ENCODE measurements around the gene CTXN1. TPM values are rescaled to one million over a fixed set of nuclear protein-coding genes. Genes with fewer than 3 reads are reported as not detected.

Gene CTXN1
- total RNA-seq, 3 donors from 2014 or later (not counting 1 experiment from before 2014, with no cell fraction given) = 0.39 TPM; not detected in 2

DNA sequence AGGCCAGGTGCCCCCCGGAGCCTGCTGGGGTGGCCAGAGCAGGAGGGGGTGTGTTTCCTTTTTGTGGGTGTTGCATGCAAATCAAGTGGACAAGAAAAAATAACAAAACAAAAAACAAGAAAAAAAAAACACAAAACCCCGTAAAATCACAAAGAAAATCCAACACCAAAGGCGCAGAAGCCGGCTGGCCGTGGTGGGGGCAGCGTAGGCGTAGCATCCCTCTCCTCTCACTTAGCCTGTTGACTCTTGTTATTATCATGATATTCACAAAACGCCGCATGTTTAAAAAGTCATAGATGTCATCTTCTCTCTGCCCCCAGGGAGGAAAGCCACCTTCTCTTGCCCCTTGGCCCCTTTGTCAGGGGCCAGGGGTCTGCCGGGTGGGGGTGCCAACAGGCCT, 12.3 kb downstream of the CTXN1 start:
- Histone ChIP-seq H3K27ac (ENCODE audit: low read length) (no peak overlapping the region), H3K9me3 (ENCODE audit: control insufficient read depth, insufficient read depth, low read length) (no peaks in the 10 kb centered on the region), H3K36me3 (ENCODE audit: control insufficient read depth, insufficient read depth, low read length) (peaks cover 32% of the 10 kb centered on the region), H3K4me3 (ENCODE audit: low read length) (no peak overlapping the region), H3K4me1 (ENCODE audit: control insufficient read depth, insufficient read depth, low read length) (peaks cover 27% of the 10 kb centered on the region), H3K27me3 (ENCODE audit: control insufficient read depth, insufficient read depth, low read length) (peaks cover 23% of the 10 kb centered on the region)
- no peak for DNase-seq
- Mint-ChIP-seq H3K9me3 (no peaks in the 10 kb centered on the region), H3K4me1 (peaks cover 5 to 19% of the 10 kb centered on the region in 2 donors), H3K4me3 (no peak overlapping the region), H3K36me3 (no peaks in the 10 kb centered on the region), H3K27me3 (ENCODE audit: low read depth in 2 of 2) (peaks cover 0 to 19% of the 10 kb centered on the region in 2 donors), H3K27ac (no peak overlapping the region)
- intact Hi-C loops (cut with micrococcal nuclease) = no loop called here
- TF ChIP-seq CTCF (IDR thresholded peaks at IDR 0.05) = no peak
- ATAC-seq = no peak
- 89% methylated on average over 9 of the region's 10 CpGs for WGBS (ENCODE audit: insufficient coverage)

DNA sequence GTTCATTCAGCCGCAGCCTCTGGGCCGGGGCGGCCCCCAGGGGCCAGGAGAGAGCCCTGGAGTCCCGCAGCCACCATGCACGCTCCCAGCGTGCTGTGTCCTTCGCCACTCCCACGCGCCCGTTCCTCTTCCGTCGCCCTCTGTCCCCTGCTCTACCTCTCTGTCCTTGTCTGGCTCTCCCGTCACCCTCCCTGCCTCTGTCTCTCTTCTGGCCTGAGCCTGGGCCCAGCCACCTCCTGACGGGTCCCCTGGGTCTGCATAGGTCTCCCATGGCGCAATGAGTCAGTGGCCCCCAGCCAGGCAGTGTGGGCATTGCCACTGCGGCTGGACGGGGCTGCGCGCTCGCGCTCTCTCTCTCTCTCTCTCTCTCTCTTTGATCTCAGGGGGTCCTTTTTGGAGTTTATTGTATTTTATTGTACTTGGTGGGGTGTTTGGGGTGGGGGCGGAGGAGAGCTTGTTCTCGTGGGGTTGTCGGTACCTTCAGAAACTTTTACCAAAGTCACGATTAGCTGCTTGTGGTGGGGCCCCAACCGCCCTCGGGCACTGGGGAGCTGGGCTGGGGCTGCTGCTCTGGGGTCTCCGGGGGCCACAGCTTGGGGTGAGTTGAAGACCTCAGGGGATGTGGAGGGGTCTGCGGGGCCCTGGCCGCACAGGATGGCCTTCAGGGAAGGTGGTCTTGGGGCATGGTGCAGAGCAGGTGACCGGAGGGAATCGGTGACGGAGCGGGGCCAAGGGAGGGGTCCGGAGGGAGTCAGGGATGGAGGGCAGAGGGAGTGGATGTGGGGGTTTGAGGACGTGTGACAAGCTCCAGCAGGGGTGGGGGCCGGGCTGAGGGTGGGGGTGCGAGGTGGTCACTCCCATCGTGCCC, 13.0 kb downstream of the CTXN1 start:
- DNase-seq = no peak
- 96% methylated on average over 33 of the region's 39 CpGs for WGBS (ENCODE audit: insufficient coverage)
- TF ChIP-seq CTCF (IDR thresholded peaks at IDR 0.05) = no peak

GRCh38 chr19:7912144-7912696, 13.7 kb downstream of the CTXN1 start:
- H3K36me3 ChIP-seq (ENCODE audit: control insufficient read depth, insufficient read depth, low read length) = peaks cover 32% of the 10 kb centered on the region
- intact Hi-C loops (cut with micrococcal nuclease) = no loop called here
- H3K27me3 ChIP-seq (ENCODE audit: control insufficient read depth, insufficient read depth, low read length) = peaks cover 17% of the 10 kb centered on the region
- Mint-ChIP-seq H3K4me3 (no peak overlapping the region), H3K27me3 (ENCODE audit: low read depth in 2 of 2) (peaks cover 0 to 16% of the 10 kb centered on the region in 2 donors), H3K4me1 (peaks cover 5 to 20% of the 10 kb centered on the region in 2 donors), H3K36me3 (no peaks in the 10 kb centered on the region), H3K9me3 (no peaks in the 10 kb centered on the region), H3K27ac (no peak overlapping the region)
- H3K9me3 ChIP-seq (ENCODE audit: control insufficient read depth, insufficient read depth, low read length) = no peaks in the 10 kb centered on the region
- no peak for ATAC-seq
- no peak for DNase-seq
- no peak overlapping the region for H3K27ac ChIP-seq (ENCODE audit: low read length)
- no peak for TF ChIP-seq CTCF (IDR thresholded peaks at IDR 0.05)
- H3K4me1 ChIP-seq (ENCODE audit: control insufficient read depth, insufficient read depth, low read length) = peaks cover 18% of the 10 kb centered on the region
- H3K4me3 ChIP-seq (ENCODE audit: low read length) = no peak overlapping the region
- WGBS (ENCODE audit: insufficient coverage) = 96% methylated on average over 31 of the region's 31 CpGs

More for the DNA sequence above, 13.0 kb downstream of the CTXN1 start:
- H3K4me1 Mint-ChIP-seq = peaks cover 5 to 17% of the 10 kb centered on the region in 2 donors
- Histone ChIP-seq H3K27me3 (ENCODE audit: control insufficient read depth, insufficient read depth, low read length) (peaks cover 19% of the 10 kb centered on the region), H3K4me1 (ENCODE audit: control insufficient read depth, insufficient read depth, low read length) (peaks cover 20% of the 10 kb centered on the region), H3K36me3 (ENCODE audit: control insufficient read depth, insufficient read depth, low read length) (peaks cover 32% of the 10 kb centered on the region), H3K27ac (ENCODE audit: low read length) (no peak overlapping the region), H3K9me3 (ENCODE audit: control insufficient read depth, insufficient read depth, low read length) (no peaks in the 10 kb centered on the region), H3K4me3 (ENCODE audit: low read length) (no peak overlapping the region)
- H3K27ac Mint-ChIP-seq = peak overlapping the region in 1 of 2 donors; percentile 5
- peak overlapping the region; percentile 43 for H3K4me3 Mint-ChIP-seq
- intact Hi-C loops (cut with micrococcal nuclease) = no loop called here
- peaks cover 0 to 18% of the 10 kb centered on the region in 2 donors for H3K27me3 Mint-ChIP-seq (ENCODE audit: low read depth in 2 of 2)
- no peaks in the 10 kb centered on the region for H3K36me3 Mint-ChIP-seq
- H3K9me3 Mint-ChIP-seq = no peaks in the 10 kb centered on the region
- ATAC-seq = no peak

All from natural killer cell (primary cell).